OCI-M2 (cell line): ENCODE results near the gene TIE1.

ENCODE experiments used
- DNase-seq: peaks from one replicate; lab custom pipeline; 2025; ENCODE audit not compliant: unreplicated experiment; lab: John Stamatoyannopoulos, UW

Gene TIE1

DNA sequence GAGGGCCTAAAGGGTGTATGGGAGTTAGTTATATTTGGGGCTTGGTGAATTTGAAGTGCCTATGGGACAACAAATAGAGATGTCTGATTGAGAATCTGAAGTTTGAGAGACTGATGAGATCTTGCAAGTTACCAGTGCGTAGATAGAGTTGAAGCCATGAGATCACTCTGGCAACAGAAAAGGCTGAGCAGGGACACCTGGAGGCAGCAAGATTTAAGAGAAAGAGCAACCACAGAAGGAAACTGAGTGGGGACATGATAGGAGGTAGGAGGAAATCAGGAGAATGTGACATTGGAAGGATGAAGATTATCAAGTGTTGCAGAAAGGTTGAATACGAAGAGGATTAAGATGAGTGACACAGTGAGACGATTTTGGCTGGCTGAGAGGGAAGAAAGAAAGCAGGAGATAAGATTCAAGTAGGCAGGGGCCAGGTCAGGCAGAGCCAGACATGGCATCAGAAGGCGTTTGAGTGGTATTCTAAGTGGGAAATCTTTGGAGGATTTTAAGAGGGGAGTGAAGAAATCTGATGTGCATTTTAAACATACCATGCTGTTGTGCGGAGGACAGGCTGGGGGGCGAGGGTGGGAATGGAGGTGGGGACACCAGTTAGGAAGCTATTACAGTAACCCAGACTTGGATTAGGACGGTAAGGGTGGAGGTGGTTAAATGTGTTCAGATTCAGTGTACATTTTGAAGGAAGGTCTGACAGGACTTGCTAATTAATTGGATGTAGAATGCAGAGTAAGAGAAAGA is 33.8 kb downstream of the TIE1 start:
- DNase-seq, result no peak

DNA sequence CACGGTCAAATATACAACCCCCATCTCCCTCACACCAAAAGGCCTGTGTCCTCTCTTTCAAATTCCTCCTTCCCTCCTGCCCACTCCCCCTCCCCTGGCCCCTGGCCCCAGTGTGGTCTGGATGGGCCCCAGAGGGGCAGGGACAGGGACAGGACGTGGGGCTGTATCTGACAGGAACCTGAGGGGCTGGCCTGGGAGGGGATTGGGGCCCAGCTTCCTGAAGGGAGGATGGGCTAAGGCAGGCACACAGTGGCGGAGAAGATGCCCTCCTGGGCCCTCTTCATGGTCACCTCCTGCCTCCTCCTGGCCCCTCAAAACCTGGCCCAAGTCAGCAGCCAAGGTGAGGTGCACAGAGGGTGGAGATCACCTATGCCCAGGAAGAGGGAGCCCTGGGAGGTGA is 36.8 kb downstream of the TIE1 start, which contains the start of gene MPL:
Gene MPL, plus strand, starts transcription at position 231 of the 400 bp plus-strand sequence. Its CDS starts 31 bp downstream, at position 262.
- DNase-seq, result no peak

DNA sequence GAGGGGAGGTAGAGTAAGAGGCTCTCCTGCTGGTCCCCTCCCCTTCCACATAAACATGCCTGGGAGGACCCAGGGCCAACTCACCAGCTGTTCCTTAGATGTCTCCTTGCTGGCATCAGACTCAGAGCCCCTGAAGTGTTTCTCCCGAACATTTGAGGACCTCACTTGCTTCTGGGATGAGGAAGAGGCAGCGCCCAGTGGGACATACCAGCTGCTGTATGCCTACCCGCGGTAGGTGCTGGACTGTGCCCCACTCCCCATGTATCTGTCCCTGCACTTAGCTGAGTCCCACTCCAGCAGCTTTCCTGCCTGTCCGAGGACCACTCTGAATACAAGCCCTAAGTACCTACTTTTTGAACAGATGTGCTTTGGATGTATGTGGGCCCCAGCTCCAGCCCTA is 37.2 kb downstream of the TIE1 start:
- DNase-seq, result no peak

DNA sequence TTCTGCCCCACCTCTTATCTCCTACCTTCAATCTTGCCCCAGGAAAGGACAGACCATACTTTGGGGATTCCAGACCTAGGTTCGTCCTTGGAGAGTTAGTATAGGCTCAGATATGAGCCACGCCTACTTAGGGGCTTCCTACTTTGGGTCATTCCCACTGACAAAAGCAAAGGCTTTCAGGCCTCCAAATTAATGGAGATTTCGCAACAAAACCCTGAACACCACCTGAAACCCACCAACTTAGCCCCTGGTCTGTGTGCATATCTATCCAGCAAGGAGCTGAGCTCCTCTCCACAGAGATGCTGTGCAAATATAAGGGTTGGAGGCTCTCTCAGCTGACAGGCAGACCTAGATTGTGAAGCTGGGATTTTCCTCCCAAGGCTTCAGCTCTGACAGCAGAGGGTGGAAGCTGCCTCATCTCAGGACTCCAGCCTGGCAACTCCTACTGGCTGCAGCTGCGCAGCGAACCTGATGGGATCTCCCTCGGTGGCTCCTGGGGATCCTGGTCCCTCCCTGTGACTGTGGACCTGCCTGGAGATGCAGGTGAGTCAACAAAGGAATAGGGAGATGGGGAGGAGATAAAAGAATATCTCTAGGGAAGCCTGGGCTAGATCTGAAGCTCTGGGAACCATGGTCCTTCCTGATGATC is 38.9 kb downstream of the TIE1 start:
- no peak for DNase-seq

DNA sequence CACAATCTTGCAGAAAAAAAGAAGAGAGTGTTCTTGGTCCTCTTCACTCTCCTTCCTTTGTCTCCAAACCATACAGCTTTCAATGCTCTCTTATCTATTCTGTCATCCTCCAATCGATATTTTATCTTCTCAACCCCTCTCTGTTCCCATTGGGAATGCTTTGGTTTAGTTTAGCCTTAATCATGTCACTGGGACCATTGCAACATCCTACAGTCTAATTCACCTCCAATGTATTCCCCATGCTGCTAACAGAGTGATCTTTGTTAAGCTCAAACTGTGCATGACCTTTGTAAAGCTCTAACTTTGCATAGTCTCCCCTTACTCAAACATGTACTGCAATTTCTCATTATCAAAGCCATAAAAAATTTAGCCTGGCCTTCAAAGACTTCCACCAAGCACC is 39.8 kb downstream of the TIE1 start:
- DNase-seq, result no peak

DNA sequence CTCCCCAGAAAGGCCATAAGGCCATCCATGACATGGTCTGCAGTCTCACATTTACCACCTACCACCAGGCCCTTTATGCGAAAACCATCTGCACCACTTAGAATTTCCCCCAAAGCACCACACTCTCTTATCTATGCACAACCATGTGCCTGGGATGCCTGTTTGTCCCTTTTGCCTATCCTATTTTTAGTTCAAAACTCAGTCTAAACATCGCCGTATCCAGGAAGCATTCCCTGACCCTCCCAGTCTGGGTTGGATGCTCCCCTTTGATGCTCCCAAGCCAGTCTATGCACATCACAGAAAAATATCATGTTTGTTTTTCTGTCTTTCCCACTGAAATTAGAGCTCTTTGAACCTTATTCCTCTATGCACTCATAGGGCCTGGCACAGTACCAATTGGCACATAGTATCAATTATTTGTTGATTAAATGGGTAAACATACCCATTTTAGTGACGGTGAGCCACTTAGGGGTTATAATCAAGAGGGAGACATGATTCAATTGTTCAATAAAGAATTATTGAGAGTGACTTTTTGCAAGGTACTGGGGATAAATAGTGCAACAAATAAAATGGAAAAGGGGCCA is 43.6 kb downstream of the TIE1 start:
- DNase-seq, result no peak

DNA sequence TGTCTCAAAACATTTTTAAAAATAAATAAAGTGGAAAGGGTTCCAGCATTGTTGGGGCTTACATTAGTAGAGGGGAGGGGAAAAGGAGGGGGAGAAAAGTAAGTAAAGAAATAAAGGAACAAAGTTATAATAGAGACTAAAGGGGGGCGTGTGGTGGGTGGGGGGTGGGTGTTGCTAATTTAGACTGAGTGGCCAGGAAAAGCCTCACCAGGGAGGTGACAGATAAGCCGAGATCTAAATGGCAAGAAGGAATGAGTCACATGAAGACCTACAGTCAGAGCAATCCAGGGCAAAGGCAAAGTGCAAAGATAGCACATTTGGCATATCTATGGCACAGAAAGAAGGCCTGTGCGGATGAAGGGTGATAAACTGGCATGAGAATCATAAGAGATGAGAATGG is 44.3 kb downstream of the TIE1 start:
- DNase-seq, result no peak

DNA sequence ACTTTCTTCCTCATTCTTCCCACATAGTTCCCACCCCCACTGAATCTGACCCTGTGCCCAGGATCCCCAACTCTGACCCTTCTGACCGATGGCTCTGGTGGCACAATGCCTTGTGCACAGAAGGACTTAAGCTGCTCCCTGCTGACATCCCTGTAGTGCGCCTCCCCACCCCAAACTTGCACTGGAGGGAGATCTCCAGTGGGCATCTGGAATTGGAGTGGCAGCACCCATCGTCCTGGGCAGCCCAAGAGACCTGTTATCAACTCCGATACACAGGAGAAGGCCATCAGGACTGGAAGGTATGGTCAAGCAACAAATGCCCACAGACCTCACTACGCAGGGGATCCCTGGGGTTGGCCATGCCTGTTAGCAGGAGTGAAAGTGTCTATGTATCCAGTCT is 45.9 kb downstream of the TIE1 start:
- no peak for DNase-seq

DNA sequence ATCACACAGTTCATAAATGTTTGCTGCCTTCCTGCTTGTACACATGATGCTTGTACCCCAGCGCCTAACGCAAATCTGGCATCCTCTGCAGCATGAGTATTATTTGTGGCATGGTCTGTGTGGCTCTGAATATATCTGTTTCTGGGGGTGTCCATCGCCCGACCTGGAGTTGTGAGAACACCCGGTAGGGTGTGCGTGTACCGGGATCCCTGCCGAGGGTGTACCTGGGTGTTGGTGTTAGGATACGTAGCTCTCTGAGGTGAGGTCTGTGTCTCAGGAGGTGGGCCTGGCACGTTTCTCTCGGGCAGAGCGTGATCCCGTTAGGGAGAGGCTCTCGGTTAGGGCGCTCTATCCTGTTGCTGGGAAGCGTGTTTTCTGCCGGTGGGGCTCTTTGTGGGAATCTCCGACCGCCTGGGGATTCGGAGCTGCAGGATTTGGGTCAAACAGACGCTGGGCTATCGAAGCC is 47.6 kb downstream of the TIE1 start:
- DNase-seq, result no peak

DNA sequence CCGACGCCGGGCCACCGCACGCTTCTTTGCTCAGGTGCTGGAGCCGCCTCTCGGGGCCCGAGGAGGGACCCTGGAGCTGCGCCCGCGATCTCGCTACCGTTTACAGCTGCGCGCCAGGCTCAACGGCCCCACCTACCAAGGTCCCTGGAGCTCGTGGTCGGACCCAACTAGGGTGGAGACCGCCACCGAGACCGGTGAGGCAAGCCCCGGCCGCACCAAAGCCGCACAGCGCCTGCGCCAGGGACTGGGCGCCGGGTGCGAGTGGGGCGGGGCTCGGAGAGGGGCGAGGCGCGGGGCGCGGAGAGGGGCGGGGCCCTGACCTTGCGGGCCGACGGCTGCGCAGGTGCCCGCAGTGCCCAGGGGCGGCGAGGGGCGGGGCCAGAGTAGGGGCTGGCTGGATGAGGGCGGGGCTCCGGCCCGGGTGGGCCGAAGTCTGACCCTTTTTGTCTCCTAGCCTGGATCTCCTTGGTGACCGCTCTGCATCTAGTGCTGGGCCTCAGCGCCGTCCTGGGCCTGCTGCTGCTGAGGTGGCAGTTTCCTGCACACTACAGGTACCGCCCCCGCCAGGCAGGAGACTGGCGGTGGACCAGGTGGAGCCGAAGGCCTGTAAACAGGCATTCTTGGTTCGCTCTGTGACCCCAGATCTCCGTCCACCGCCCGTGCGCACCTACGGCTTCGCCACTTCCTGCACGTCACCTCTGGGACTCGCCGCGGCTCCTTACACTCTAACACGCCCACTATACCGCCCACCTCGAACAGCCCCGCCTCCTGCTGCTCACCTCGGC is 48.2 kb downstream of the TIE1 start:
- DNase-seq, result no peak

DNA sequence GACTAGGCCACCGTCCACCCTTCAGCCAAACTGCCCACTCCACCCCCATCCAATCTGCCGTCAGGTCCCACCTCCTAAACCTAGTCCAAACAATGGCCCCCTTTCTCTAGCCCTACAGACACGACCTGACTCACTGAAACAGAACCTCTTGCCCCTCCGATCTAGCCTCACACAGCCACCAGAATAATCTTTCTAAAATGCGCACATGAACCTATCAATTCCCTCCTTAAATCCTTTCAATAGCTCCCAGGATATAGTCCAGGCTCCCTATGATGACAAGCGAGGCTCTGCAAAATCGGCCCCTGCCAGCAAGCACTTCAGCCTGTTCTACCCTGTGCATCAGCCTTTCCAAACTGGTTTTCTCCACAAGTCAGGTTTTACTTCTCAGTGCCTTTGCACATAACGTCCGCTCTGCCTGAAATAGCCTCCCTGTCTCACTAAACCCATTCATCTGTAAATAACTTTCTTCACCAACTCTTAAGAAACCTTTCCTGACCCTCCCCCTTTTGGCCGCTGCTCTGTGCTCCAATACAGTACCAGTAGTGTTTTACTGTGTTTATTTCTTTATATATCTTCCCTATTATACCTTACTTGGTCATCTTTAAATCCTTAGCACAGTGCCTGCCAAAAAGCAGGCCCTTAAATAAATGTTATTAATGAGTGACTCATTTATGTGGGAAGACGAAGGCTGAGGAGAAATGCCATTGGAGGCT is 49.0 kb downstream of the TIE1 start:
- no peak for DNase-seq

DNA sequence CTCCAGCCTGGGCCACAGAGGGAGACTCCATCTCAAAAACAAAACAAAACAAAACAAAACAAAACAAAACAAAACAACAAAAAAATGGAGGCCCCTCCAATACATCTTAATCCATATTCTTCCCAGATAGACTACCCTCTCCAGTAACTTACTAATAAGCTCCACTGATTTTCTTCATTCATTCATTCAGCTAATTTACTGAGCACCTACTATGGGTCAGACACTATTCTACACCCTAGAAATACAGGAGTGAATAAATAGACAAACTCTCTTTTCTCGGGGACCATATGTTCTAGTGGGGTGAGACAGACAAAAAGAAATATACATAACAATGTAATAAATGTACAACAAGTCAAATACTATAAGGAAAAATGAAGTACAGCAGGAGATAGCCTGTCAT is 50.2 kb downstream of the TIE1 start:
- DNase-seq, result no peak

DNA sequence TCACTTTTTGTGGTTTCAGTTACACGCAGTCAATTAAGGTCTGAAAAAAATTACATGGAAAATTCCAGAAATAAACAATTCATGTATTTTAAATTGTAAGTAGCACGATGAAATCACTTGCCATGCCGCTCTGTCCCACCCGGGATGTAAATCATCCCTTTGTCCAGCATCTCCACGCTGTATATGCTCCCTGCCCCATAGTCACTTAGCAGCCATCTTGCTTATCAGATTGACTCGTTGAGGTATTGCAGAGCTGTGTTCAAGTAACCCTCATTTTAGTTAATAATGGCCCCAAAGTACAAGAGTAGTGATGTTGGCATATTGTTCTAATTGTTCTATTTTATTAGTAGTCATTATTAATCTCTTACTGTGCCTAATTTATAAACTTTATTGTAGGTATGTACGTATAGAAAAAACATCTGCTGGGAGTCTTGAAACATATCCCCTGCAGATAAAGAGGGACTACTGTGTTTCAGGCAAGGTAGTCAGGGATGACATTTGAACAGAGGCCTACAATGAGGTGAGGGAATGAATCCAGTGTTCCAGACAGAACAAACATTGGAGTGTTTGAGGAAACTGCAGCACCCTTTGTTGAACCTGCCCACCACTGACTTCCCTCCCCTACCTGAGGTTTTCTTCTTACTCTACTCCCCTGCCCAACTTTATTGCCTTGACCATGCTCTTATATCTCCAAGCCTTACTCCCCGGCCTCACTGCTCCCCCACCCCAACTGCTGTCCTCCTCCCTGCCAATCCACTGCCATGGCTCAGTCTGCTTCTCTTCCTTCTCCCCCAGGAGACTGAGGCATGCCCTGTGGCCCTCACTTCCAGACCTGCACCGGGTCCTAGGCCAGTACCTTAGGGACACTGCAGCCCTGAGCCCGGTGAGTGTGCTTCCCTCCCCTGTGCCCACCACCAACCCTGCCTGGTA is 50.9 kb downstream of the TIE1 start:
- no peak for DNase-seq

DNA sequence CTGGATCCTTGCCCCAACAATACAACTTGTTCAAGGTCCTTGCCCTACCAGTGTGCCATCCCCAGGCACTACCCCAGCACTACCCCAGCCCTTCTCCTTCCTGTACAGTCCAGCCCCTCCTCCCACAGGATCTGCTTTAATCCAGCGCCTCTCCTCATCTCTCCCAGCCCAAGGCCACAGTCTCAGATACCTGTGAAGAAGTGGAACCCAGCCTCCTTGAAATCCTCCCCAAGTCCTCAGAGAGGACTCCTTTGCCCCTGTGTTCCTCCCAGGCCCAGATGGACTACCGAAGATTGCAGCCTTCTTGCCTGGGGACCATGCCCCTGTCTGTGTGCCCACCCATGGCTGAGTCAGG is 51.5 kb downstream of the TIE1 start:
- no peak for DNase-seq

DNA sequence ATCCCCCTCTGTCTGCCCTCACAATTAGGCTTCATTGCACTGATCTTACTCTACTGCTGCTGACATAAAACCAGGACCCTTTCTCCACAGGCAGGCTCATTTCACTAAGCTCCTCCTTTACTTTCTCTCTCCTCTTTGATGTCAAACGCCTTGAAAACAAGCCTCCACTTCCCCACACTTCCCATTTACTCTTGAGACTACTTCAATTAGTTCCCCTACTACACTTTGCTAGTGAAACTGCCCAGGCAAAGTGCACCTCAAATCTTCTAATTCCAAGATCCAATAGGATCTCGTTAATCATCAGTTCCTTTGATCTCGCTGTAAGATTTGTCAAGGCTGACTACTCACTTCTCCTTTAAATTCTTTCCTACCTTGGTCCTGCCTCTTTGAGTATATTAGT is 52.1 kb downstream of the TIE1 start:
- no peak for DNase-seq

DNA sequence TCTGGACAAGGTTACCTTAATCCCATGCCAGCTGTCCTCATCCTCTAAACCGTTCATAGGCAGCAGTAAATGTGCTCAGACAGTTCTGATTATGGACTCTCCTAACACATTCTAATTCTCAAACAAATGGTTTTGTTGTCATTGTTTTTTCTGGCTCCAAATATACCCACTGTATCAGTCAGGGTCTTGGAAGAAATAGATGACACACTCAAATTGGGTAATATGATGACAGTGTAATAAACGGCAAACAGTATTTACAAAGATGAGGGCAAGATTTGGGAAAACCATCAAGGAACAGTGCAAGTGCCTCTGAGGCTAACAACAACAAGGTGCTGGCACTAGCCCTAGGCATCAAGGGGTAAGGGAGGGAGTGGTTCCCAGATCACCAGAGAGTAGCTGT is 53.7 kb downstream of the TIE1 start:
- DNase-seq, result no peak

DNA sequence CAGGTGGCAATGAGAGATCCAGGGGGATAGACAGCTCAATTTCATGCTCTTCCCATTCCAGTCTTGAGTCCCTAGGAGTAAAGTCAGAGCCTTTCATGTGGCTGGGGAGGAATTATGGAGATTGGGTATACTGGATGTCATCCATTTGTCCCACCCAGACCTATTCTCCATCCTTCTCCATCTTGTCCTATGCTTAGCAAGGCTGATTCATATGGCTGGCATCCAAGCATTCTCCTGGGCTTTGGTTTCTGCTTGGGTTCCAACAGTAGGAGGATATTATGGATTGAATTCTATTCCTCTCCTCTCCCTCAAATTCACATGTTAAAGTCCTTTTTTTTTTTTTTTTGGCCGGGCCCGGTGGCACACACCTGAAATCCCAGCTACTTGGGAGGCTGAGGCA is 54.2 kb downstream of the TIE1 start:
- DNase-seq, result no peak

DNA sequence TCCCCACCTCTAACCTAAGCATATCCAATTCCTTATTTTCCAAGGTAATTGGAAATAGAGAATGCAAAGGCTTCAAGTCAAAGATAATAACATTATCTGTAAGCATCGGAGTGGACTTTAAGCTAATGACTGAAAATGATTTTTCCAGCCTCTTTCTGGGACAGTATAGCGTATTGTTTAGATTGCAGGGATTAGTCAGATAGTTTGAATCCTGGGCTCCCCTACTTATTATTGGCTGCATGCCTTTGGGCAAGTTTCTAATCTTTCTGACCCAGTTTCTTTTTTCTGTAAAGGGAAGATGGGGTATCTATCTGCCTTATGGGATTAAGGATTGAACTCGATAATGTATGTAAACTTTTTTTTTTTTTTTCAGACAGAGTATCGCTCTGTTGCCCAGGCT is 56.5 kb downstream of the TIE1 start:
- no peak for DNase-seq

DNA sequence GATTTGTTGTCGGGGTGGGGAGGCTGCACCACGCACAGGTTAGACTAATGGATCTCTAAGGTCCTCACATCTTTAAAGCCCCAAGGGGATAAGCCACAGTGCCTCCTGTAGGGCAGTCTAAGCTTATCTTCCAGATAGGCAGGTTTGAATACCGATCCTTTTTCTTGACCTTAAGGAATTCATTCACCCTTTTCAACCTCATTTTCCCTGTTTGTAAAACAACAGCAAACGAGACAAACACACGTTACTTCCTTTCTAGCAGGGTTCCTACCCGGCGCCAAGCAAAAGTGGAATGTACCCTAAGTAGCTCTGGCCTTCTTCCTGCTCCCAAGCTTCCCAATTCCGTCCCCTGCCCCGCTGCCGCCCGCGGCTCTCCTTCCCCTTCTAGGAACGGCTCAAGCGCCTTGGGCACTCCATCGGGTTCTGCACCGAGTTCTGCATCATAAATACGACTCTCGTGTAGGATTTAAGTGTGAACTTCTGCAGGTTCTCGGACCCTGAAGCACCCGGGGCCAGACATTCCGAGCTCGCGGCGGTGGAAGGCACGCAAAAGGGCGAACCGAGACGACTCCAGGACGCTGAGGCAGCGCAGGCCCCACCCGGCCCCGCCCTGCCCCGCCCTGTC is 57.5 kb downstream of the TIE1 start:
- DNase-seq, result no peak
